Stomach smooth muscle (tissue), 2 donors: ENCODE measurements around the gene SPC25.

Experiments
- H3K27ac ChIP-seq: one replicate; pipeline ENCODE4 v1.7.0; 2013; ENCODE audit warnings: mild to moderate bottlenecking, low read length, inconsistent platforms
- H3K27me3 ChIP-seq, 2 donors: one replicate each; pipeline ENCODE4 v1.7.0; 2013; ENCODE audit warnings: low read length in 2 of 2; ENCODE audit not compliant: insufficient read depth in 2 of 2, control insufficient read depth in 1 of 2
- H3K36me3 ChIP-seq, 2 donors: one replicate each; pipeline ENCODE4 v1.7.0; 2013; ENCODE audit warnings: low read length in 2 of 2; ENCODE audit not compliant: control insufficient read depth in 2 of 2, insufficient read depth in 2 of 2
- H3K4me1 ChIP-seq: one replicate; pipeline ENCODE4 v1.7.0; 2013; ENCODE audit warnings: low read length; ENCODE audit not compliant: control insufficient read depth, insufficient read depth
- H3K4me3 ChIP-seq, 2 donors: one replicate each; pipeline ENCODE4 v1.7.0; 2013; ENCODE audit warnings: low read length in 2 of 2
- H3K9ac ChIP-seq, 2 donors: one replicate each; pipeline ENCODE4 v1.7.0; 2013; ENCODE audit warnings: low read length in 2 of 2, mild to moderate bottlenecking in 1 of 2
- H3K9me3 ChIP-seq, 2 donors: one replicate each; pipeline ENCODE4 v1.7.0; 2013; ENCODE audit warnings: low read length in 2 of 2; ENCODE audit not compliant: control insufficient read depth in 2 of 2
- donor health status: healthy.
- donor health status: Pancreatic carcinoma.

SPC25 gene

DNA sequence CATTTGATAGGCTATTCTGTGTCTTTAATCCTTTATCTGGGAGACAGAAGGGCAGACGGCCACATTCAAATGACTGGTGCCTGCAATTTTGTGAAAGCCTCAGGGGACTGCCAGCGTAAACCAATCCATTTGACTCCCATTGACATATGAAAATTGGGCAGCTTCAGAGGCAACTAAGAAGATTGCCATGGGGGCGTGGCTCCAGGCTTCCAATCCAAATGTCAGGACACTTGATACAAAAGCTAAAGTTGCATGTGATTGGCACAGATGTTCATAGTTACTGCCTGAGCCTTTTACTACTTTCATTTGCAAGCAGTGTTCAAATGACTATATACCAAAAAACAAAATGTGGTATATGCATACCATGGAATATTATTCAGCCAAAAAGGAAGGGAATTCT, 42.0 kb downstream of the SPC25 start:
- Histone ChIP-seq H3K27ac (no peak overlapping the region), H3K4me3 (no peak overlapping the region), H3K4me1 (no peaks in the 10 kb centered on the region), H3K9me3 (no peaks in the 10 kb centered on the region), H3K36me3 (no peaks in the 10 kb centered on the region), H3K27me3 (no peaks in the 10 kb centered on the region), H3K9ac (no peak overlapping the region)

- no peak overlapping the region for H3K27ac ChIP-seq
- H3K4me1 ChIP-seq: no peaks in the 10 kb centered on the region
- no peak overlapping the region for H3K4me3 ChIP-seq
- H3K9me3 ChIP-seq: no peaks in the 10 kb centered on the region
- H3K27me3 ChIP-seq: no peaks in the 10 kb centered on the region
- no peaks in the 10 kb centered on the region for H3K36me3 ChIP-seq
- H3K9ac ChIP-seq: no peak overlapping the region
Measured at GRCh38 chr2:168843253-168843652, 47.0 kb downstream of the SPC25 start.

- H3K9me3 ChIP-seq: no peaks in the 10 kb centered on the region
- H3K4me1 ChIP-seq: no peaks in the 10 kb centered on the region
- no peaks in the 10 kb centered on the region for H3K27me3 ChIP-seq
- no peak overlapping the region for H3K27ac ChIP-seq
- no peaks in the 10 kb centered on the region for H3K36me3 ChIP-seq
- no peak overlapping the region for H3K9ac ChIP-seq
- no peak overlapping the region for H3K4me3 ChIP-seq
Measured at GRCh38 chr2:168841445-168841844, 48.8 kb downstream of the SPC25 start.

DNA sequence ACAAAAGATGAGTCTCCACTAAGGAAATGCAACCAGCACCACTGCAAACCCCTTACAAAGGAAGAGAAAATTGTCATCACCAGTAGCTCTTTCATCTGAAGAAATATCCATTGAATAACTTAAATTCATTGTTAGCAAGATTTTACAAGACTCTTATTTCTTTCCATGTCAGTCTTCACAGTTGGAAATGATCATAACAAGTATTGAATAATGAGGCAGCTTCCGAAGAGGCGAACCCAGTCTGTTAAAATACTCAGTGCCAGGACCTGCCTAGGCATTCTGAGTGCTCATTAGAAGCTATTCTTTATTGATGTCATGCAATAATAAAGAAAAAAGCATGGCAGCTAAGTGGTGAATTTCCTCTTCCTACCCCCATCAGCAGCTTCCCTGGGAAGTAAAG, 54.3 kb downstream of the SPC25 start:
- H3K9ac ChIP-seq: no peak overlapping the region
- H3K9me3 ChIP-seq: no peaks in the 10 kb centered on the region
- no peaks in the 10 kb centered on the region for H3K36me3 ChIP-seq
- no peaks in the 10 kb centered on the region for H3K27me3 ChIP-seq
- no peak overlapping the region for H3K4me3 ChIP-seq
- H3K27ac ChIP-seq: no peak overlapping the region
- H3K4me1 ChIP-seq: no peaks in the 10 kb centered on the region

DNA sequence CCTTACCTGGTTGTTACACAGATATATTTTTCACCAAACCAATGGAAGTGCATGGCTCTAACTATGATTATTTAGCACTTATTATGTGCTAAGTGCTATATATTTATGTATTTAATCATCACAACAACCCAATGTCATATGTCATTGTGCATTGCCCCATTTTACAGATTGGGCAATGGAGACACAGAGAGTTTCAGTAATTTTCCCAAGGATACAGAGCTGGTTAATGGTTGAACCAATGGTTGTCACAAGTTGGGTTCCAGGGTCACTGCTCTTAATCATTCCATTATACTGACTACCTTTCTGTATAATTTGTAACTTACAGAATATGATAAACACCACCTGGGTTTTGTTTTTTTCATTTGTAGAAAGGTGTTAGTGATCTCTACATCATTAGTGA, 58.6 kb downstream of the SPC25 start:
- H3K4me3 ChIP-seq: no peak overlapping the region
- no peaks in the 10 kb centered on the region for H3K4me1 ChIP-seq
- H3K27me3 ChIP-seq: no peaks in the 10 kb centered on the region
- H3K9ac ChIP-seq: no peak overlapping the region
- no peaks in the 10 kb centered on the region for H3K36me3 ChIP-seq
- H3K9me3 ChIP-seq: no peaks in the 10 kb centered on the region
- no peak overlapping the region for H3K27ac ChIP-seq

- Histone ChIP-seq H3K9ac (no peak overlapping the region), H3K4me3 (no peak overlapping the region), H3K27ac (no peak overlapping the region), H3K9me3 (no peaks in the 10 kb centered on the region), H3K4me1 (no peaks in the 10 kb centered on the region), H3K27me3 (no peaks in the 10 kb centered on the region), H3K36me3 (no peaks in the 10 kb centered on the region)
Measured at GRCh38 chr2:168830958-168831357, 59.3 kb downstream of the SPC25 start.

DNA sequence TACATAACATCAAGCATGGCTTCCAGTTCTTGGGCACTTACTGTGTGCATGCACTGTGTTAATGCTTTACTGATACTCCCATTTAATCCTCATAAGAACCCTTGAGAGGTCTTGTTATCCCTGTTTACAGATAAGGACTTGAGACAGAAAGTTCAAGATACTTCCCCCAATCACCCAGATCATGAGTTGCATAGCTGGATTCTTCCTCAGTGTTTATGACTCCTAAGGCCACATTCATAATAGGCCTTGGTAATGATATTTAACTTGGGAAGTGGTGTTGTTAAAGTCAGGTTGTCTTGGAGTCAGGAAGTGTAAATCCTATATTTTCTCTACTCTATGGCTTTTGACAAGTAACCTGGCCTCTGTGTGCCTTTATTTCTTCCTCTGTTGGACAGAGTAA, 65.1 kb downstream of the SPC25 start:
- Histone ChIP-seq H3K27ac (no peak overlapping the region), H3K4me1 (no peaks in the 10 kb centered on the region), H3K9me3 (no peaks in the 10 kb centered on the region), H3K36me3 (no peaks in the 10 kb centered on the region), H3K4me3 (no peak overlapping the region), H3K9ac (no peak overlapping the region), H3K27me3 (no peaks in the 10 kb centered on the region)

DNA sequence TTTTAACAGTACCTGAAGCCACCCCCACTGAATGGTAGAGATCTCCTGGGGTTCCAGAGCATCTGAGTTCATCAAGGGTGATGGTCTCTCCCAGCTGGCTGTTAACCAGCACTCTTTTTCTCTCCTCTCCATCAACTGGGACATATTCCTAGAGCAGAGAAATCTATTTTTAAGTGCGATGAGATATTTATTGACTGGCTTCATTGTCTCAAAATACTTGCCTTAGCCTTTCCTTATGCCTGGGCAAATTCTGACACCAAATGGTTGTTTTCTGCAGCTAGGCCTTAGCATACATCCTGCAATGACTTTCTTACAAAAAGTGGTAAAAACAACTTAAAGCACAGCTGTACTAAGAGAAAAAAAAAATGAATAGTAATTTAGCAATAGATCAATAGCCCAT, 68.2 kb downstream of the SPC25 start:
- no peak overlapping the region for H3K4me3 ChIP-seq
- no peaks in the 10 kb centered on the region for H3K9me3 ChIP-seq
- no peaks in the 10 kb centered on the region for H3K36me3 ChIP-seq
- H3K4me1 ChIP-seq: no peaks in the 10 kb centered on the region
- no peaks in the 10 kb centered on the region for H3K27me3 ChIP-seq
- H3K27ac ChIP-seq: no peak overlapping the region
- no peak overlapping the region for H3K9ac ChIP-seq

DNA sequence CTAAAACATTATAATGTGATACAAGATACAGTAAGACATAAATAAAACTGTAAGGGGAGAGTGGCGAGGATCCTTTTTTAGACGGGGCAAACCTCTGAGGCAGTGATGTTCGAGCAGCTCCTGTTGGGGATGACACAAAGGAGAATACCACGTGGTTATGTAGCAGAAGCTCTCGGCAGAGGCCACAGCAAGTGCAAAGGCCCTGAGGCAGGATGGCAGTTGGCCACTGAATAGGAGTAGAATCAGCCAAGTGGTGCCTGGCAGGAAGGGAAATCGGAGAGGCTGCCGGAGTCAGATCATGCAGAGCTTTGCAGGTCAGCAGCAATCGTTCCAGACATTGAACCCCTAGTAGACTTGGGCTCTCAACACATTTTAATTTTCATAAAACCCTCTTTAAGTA, 68.7 kb downstream of the SPC25 start:
- Histone ChIP-seq H3K36me3 (no peaks in the 10 kb centered on the region), H3K9me3 (no peaks in the 10 kb centered on the region), H3K4me1 (no peaks in the 10 kb centered on the region), H3K9ac (no peak overlapping the region), H3K4me3 (no peak overlapping the region), H3K27ac (no peak overlapping the region), H3K27me3 (no peaks in the 10 kb centered on the region)
